G401.6 (cell line): ENCODE measurements around the gene RAPGEF5.

ENCODE experiments used
- FAIRE-seq: peaks from 2 replicates; lab custom pipeline; 2012; peaks lifted over from hg19 to GRCh38; lab: Jason Lieb, UNC

RAPGEF5 gene

GRCh38 chr7:22356701-22357310 lies at the start of gene RAPGEF5:
Gene RAPGEF5 (minus strand): TSS chr7:22357154. CDS start chr7:22357060, 94 bp downstream.
- FAIRE-seq = no peak

- no peak for FAIRE-seq
These were observed 49.8 kb upstream of the RAPGEF5 start for GRCh38 chr7:22406715-22407114.

GRCh38 chr7:22404421-22405023 lies 47.6 kb upstream of the RAPGEF5 start:
- no peak for FAIRE-seq

- no peak for FAIRE-seq
These were observed 46.4 kb upstream of the RAPGEF5 start for GRCh38 chr7:22403344-22403743.

- FAIRE-seq = no peak
These were observed 45.3 kb upstream of the RAPGEF5 start for GRCh38 chr7:22402250-22402649.

GRCh38 chr7:22400936-22401553 lies 44.1 kb upstream of the RAPGEF5 start:
- FAIRE-seq = no peak

GRCh38 chr7:22400150-22400814 lies 43.3 kb upstream of the RAPGEF5 start:
- FAIRE-seq = no peak

GRCh38 chr7:22399546-22399945 lies 42.6 kb upstream of the RAPGEF5 start:
- no peak for FAIRE-seq

GRCh38 chr7:22399091-22399490 lies 42.1 kb upstream of the RAPGEF5 start:
- FAIRE-seq = no peak

- no peak for FAIRE-seq
These were observed 41.0 kb upstream of the RAPGEF5 start for GRCh38 chr7:22397981-22398380.

GRCh38 chr7:22395222-22395621 lies 38.3 kb upstream of the RAPGEF5 start:
- no peak for FAIRE-seq

GRCh38 chr7:22394739-22395138 lies 37.8 kb upstream of the RAPGEF5 start:
- no peak for FAIRE-seq

GRCh38 chr7:22393913-22394729 lies 37.2 kb upstream of the RAPGEF5 start:
- FAIRE-seq = no peak

- FAIRE-seq = no peak
These were observed 33.6 kb upstream of the RAPGEF5 start for GRCh38 chr7:22390516-22390915.

- FAIRE-seq = no peak
These were observed 32.9 kb upstream of the RAPGEF5 start for GRCh38 chr7:22389892-22390291.

- no peak for FAIRE-seq
These were observed 30.6 kb upstream of the RAPGEF5 start for GRCh38 chr7:22387583-22387982.

GRCh38 chr7:22386865-22387264 lies 29.9 kb upstream of the RAPGEF5 start:
- no peak for FAIRE-seq

GRCh38 chr7:22386206-22386858 lies 29.4 kb upstream of the RAPGEF5 start:
- no peak for FAIRE-seq

GRCh38 chr7:22385326-22385725 lies 28.4 kb upstream of the RAPGEF5 start:
- no peak for FAIRE-seq

- no peak for FAIRE-seq
These were observed 23.4 kb upstream of the RAPGEF5 start for GRCh38 chr7:22380333-22380732.

GRCh38 chr7:22378199-22378980 lies 21.4 kb upstream of the RAPGEF5 start:
- FAIRE-seq = no peak
